Naive thymus-derived CD4-positive, alpha-beta T cell (primary cell): ENCODE results near the gene IL19. TPM values are rescaled to one million over a fixed set of nuclear protein-coding genes. Genes with fewer than 3 reads are reported as not detected.
A peak's percentile ranks its signal among the peaks of the same experiment; 100 is the strongest.

ENCODE experiments used
- ATAC-seq: fragments of 150-1000 bp; cut with Tn5 transposase; 2 replicates; pipeline ENCODE4 v1.10.0; 2021; ENCODE audit warnings: mild to moderate bottlenecking, moderate library complexity
- CTCF ChIA-PET: fragments of 350-600 bp; sonication (Branson Sonifier 250); formaldehyde crosslinking; loops from one replicate; lab custom pipeline; 2021; ENCODE audit warnings: antibody characterized with exemption; lab: Charles Lee
- POLR2A ChIA-PET: fragments of 350-600 bp; sonication (Branson Sonifier 250); formaldehyde crosslinking; loops from one replicate; lab custom pipeline; 2021; ENCODE audit warnings: antibody characterized with exemption, inconsistent platforms; lab: Charles Lee
- DNase-seq, 9 donors: peaks; one replicate each; pipeline versions ENCODE4 v3.0.0 to v3.0.0-alpha.2; 2020 to 2022; ENCODE audit warnings: mixed read lengths in 1 of 9
- H3K27ac ChIP-seq: one replicate; pipeline ENCODE4 v1.7.0; 2013; ENCODE audit warnings: mild to moderate bottlenecking, low read depth, low read length, moderate library complexity
- H3K27me3 ChIP-seq, 2 donors: one replicate each; pipeline ENCODE4 v1.7.0; 2013; ENCODE audit warnings: low read length in 2 of 2, mild to moderate bottlenecking in 2 of 2, moderate library complexity in 2 of 2; ENCODE audit not compliant: control insufficient read depth in 2 of 2, insufficient read depth in 2 of 2
- H3K36me3 ChIP-seq, 3 experiments: 1 replicate in 2 of 3; 2 replicates in 1 of 3; pipeline ENCODE4 v1.7.0; 2013; ENCODE audit warnings: low read length in 3 of 3, mild to moderate bottlenecking in 3 of 3, moderate library complexity in 1 of 3; ENCODE audit not compliant: insufficient read depth in 3 of 3, control insufficient read depth in 2 of 3
- H3K4me1 ChIP-seq, 2 donors: one replicate each; pipeline ENCODE4 v1.7.0; 2013; ENCODE audit warnings: low read length in 2 of 2, mild to moderate bottlenecking in 2 of 2, moderate library complexity in 1 of 2; ENCODE audit not compliant: control insufficient read depth in 2 of 2, insufficient read depth in 2 of 2
- H3K4me3 ChIP-seq: 2 replicates; pipeline ENCODE4 v1.7.0; 2013; ENCODE audit warnings: mild to moderate bottlenecking, low read length
- H3K9me3 ChIP-seq, 3 experiments: 1 replicate in 2 of 3; 2 replicates in 1 of 3; pipeline ENCODE4 v1.7.0; 2013; ENCODE audit warnings: low read length in 3 of 3; ENCODE audit not compliant: control insufficient read depth in 2 of 3
- H3K27ac Mint-ChIP-seq, 9 donors: one replicate each; pipeline ENCODE4 v1.8.0; 2020 to 2022; ENCODE audit warnings: mixed read lengths in 9 of 9, mild to moderate bottlenecking in 8 of 9, moderate library complexity in 5 of 9, inconsistent platforms in 2 of 9
- H3K27me3 Mint-ChIP-seq, 5 donors: one replicate each; pipeline ENCODE4 v1.8.0; 2021 to 2022; ENCODE audit warnings: mixed read lengths in 5 of 5, mild to moderate bottlenecking in 1 of 5
- H3K36me3 Mint-ChIP-seq, 5 donors: one replicate each; pipeline ENCODE4 v1.8.0; 2020 to 2022; ENCODE audit warnings: mixed read lengths in 5 of 5, mild to moderate bottlenecking in 3 of 5, inconsistent platforms in 1 of 5
- H3K4me1 Mint-ChIP-seq, 7 donors: one replicate each; pipeline ENCODE4 v1.8.0; 2020 to 2022; ENCODE audit warnings: mixed read lengths in 7 of 7, mild to moderate bottlenecking in 3 of 7, inconsistent platforms in 1 of 7
- H3K4me3 Mint-ChIP-seq, 10 donors: one replicate each; pipeline ENCODE4 v1.8.0; 2020 to 2022; ENCODE audit warnings: mild to moderate bottlenecking in 10 of 10, mixed read lengths in 10 of 10, moderate library complexity in 6 of 10, inconsistent platforms in 2 of 10
- H3K9me3 Mint-ChIP-seq, 11 donors: one replicate each; pipeline ENCODE4 v1.8.0; 2020 to 2022; ENCODE audit warnings: mixed read lengths in 11 of 11, mild to moderate bottlenecking in 4 of 11, inconsistent platforms in 1 of 11, moderate library complexity in 1 of 11
- intact Hi-C, 2 donors: fragments of 100-400 bp; cut with micrococcal nuclease; formaldehyde crosslinking; loops; one replicate each; pipeline ENCODE4 v1.15.1; 2023
- polyA plus RNA-seq, 2 donors: library from polyadenylated mRNA; unstranded; fragments of 300-500 nt; fragmentation: Illumina TruSeq; gene quantifications; one replicate each; pipeline ENCODE4 v1.2.3, GENCODE V29; 2021
- total RNA-seq, 6 experiments: library from RNA in 5 of 6; stranded (reverse) in 5 of 6; gene quantifications; 1 replicate in 5 of 6; 2 replicates in 1 of 6; pipeline ENCODE4 v1.2.3 and lab custom pipeline; 2021 to 2026

IL19 gene
- total and polyA plus RNA-seq, 7 experiments from 2014 or later: not detected

DNA sequence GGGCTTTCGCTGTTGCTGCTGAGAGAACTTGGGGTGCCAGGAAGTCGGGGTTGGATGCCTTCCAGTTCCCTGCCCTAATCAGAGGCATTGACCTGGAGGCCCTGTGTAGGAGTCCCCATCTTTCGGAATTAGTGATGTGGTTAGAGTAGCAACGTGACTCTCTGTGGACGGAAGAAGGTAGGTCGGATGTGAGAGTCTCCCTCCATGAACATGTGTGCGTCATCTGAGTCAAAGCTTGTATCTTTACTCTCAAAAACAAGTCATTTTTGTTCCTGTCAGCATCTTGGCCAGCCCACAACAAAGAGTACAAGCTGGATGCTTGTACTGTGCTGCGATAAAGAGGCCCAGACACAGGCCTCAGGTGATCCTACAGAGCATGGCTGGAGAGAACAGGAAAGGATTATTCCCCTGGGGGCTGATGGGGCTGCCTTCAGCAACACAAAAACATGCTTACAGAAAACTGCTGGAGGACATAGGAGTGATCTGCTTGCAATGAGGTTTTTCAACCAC is 32.7 kb downstream of the IL19 start:
- intact Hi-C loops: loop anchor here (1.0 to 10.0 kb wide), 14 partner anchors 12 to 522 kb away; partner anchors contain the start of genes CD55 (in 2 of the 2), EIF2D (in 1 of the 2), FCMR (in 1 of the 2) and MAPKAPK2 (in 1 of the 2)
- peak; percentile 97 for ATAC-seq
- H3K4me3 ChIP-seq: no peak overlapping the region

DNA sequence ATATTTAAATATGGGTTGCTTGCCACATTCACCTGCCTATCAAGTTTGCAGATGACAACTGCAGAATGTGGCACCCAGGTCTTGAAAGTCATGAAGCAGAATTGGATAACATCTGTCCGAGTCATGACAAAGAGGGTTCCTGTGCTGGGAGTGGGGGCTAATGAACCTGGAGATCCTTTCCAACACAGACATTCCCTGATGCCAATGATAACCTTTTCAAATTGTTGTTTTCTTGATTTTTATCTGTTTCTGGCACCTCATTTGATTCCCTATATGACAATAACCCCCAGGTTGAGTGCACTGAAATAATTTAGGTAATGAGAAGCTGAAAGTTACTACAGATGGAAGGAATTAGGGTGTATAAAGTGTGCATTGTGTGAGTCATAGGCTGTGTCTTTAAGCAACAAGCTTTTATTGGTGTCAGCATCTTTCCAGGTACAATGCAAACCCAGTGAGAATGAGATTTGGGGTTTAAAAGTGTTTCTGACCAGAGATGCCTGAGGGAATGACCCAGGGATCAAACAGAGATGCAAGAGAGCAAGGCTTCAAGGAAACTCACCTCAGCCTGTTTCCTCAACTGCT is 33.7 kb downstream of the IL19 start:
- no peaks in the 10 kb centered on the region for H3K9me3 ChIP-seq
- Mint-ChIP-seq H3K27ac (peak overlapping the region; percentile 83 to 99 (median 95)), H3K4me1 (peaks cover 34 to 82% (median 77%) of the 10 kb centered on the region in 7 donors), H3K36me3 (peaks cover 0 to 2% (median 0%) of the 10 kb centered on the region in 5 donors), H3K4me3 (peak overlapping the region in 8 of 10 donors; percentile 32 to 67 (median 48)), H3K27me3 (peaks cover 0 to 34% (median 0%) of the 10 kb centered on the region in 5 donors), H3K9me3 (peaks cover 0 to 4% (median 0%) of the 10 kb centered on the region in 11 donors)
- no peak overlapping the region for H3K4me3 ChIP-seq
- CTCF ChIA-PET: interaction anchor here (0.6 to 11.8 kb wide), 13 partner anchors 19 to 177 kb away, joined by 3 to 329 read pairs (median 5); no protein-coding TSS in a partner anchor
- no peaks in the 10 kb centered on the region for H3K36me3 ChIP-seq
- intact Hi-C loops: loop anchor here in 1 of 2 donors (5.0 to 10.0 kb wide), 3 partner anchors 118 to 521 kb away; partner anchors contain the start of genes CD55, FCMR, PFKFB2 and YOD1
- peaks cover 41 to 50% of the 10 kb centered on the region in 2 donors for H3K4me1 ChIP-seq
- H3K27me3 ChIP-seq: no peaks in the 10 kb centered on the region
- POLR2A ChIA-PET: interaction anchor here (0.6 to 12.8 kb wide), 24 partner anchors 9 to 121 kb away, joined by 3 to 148 read pairs (median 9); partner anchors contain the start of genes FCMR, IL10 and IL19
- H3K27ac ChIP-seq: peak overlapping the region; percentile 81
- ATAC-seq: no peak
- no peak for DNase-seq

More for the DNA sequence above, 32.7 kb downstream of the IL19 start:
- Histone ChIP-seq H3K27ac (peak overlapping the region; percentile 81), H3K36me3 (no peaks in the 10 kb centered on the region), H3K4me1 (peaks cover 34 to 41% of the 10 kb centered on the region in 2 donors), H3K27me3 (no peaks in the 10 kb centered on the region), H3K9me3 (no peaks in the 10 kb centered on the region)
- Mint-ChIP-seq H3K4me1 (peaks cover 29 to 78% (median 77%) of the 10 kb centered on the region in 7 donors), H3K27me3 (peaks cover 0 to 44% (median 0%) of the 10 kb centered on the region in 5 donors), H3K9me3 (peaks cover 0 to 4% (median 0%) of the 10 kb centered on the region in 11 donors), H3K36me3 (peaks cover 0 to 2% (median 0%) of the 10 kb centered on the region in 5 donors), H3K27ac (peak overlapping the region; percentile 83 to 99 (median 95)), H3K4me3 (peak overlapping the region in 9 of 10 donors; percentile 32 to 71 (median 57))
- ChIA-PET POLR2A (interaction anchor here (0.5 to 12.8 kb wide), 28 partner anchors 8 to 196 kb away, joined by 3 to 148 read pairs (median 6); partner anchors contain the start of genes FCMR, IL10 and IL19), CTCF (interaction anchor here (0.7 to 11.8 kb wide), 12 partner anchors 19 to 178 kb away, joined by 3 to 329 read pairs (median 5); no protein-coding TSS in a partner anchor)
- peak; percentile 42 to 96 (median 93) for DNase-seq

GRCh38 chr1:206805357-206805756 is 34.8 kb downstream of the IL19 start:
- POLR2A ChIA-PET: interaction anchor here (0.6 to 12.8 kb wide), 17 partner anchors 10 to 1060 kb away, joined by 3 to 148 read pairs (median 10); partner anchors contain the start of genes FCMR and IL10

DNA sequence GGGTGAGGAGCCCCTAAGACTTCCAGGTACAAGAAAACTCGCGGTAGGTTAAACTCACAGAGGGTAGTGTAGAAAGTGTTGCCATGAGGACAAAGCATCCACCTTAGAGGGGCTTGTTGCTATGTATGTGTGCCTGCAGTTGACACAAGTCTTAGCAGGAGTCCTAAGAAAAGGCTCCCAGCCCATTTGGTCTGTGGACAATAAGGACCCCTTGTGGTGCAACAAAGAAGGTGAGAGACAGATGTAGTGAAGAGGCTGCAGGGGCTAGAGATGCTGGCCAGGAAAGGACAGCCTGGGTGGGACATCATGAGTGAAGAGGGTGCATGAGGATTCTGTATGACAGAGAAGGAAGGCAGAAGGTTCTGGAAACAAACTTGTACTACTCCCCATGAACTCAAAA is 38.0 kb downstream of the IL19 start:
- H3K27me3 Mint-ChIP-seq: peaks cover 0 to 12% (median 0%) of the 10 kb centered on the region in 5 donors
- peaks cover 0 to 24% (median 4%) of the 10 kb centered on the region in 5 donors for H3K36me3 Mint-ChIP-seq
- ChIA-PET CTCF (interaction anchor here (0.6 to 11.8 kb wide), 28 partner anchors 8 to 280 kb away, joined by 3 to 329 read pairs (median 6); partner anchors contain the start of genes C4BPB, FCMR, IL10 and IL20), POLR2A (interaction anchor here (0.6 to 12.8 kb wide), 10 partner anchors 46 to 175 kb away, joined by 3 to 148 read pairs (median 6); no protein-coding TSS in a partner anchor)
- no peak overlapping the region for H3K4me3 ChIP-seq
- H3K27ac ChIP-seq: no peak overlapping the region
- peak overlapping the region in 8 of 9 donors; percentile 17 to 76 (median 51) for H3K27ac Mint-ChIP-seq
- peaks cover 0 to 15% (median 2%) of the 10 kb centered on the region in 11 donors for H3K9me3 Mint-ChIP-seq
- peaks cover 30 to 42% of the 10 kb centered on the region in 2 donors for H3K4me1 ChIP-seq
- H3K4me1 Mint-ChIP-seq: peaks cover 24 to 61% (median 52%) of the 10 kb centered on the region in 7 donors
- no peaks in the 10 kb centered on the region for H3K36me3 ChIP-seq
- ATAC-seq: peak; percentile 90
- intact Hi-C loops: loop anchor here (1.0 to 10.0 kb wide), 14 partner anchors 20 to 516 kb away; partner anchors contain the start of genes CD55 (in 1 of the 2), EIF2D (in 1 of the 2) and IL20 (in 1 of the 2)
- no peaks in the 10 kb centered on the region for H3K9me3 ChIP-seq
- H3K27me3 ChIP-seq: no peaks in the 10 kb centered on the region
- H3K4me3 Mint-ChIP-seq: peak overlapping the region in 1 of 10 donors; percentile 8
- peak in 7 of 9 donors; percentile 47 to 71 (median 58) for DNase-seq

More at GRCh38 chr1:206805357-206805756, 34.8 kb downstream of the IL19 start:
- Histone ChIP-seq H3K27me3 (no peaks in the 10 kb centered on the region), H3K4me1 (peaks cover 44 to 57% of the 10 kb centered on the region in 2 donors), H3K4me3 (no peak overlapping the region), H3K9me3 (no peaks in the 10 kb centered on the region), H3K27ac (no peak overlapping the region), H3K36me3 (no peaks in the 10 kb centered on the region)
- Mint-ChIP-seq H3K27me3 (peaks cover 0 to 26% (median 0%) of the 10 kb centered on the region in 5 donors), H3K36me3 (peaks cover 0 to 2% (median 0%) of the 10 kb centered on the region in 5 donors), H3K9me3 (peaks cover 0 to 4% (median 0%) of the 10 kb centered on the region in 11 donors), H3K27ac (peak overlapping the region in 6 of 9 donors; percentile 83 to 99 (median 95)), H3K4me1 (peaks cover 35 to 86% (median 77%) of the 10 kb centered on the region in 7 donors), H3K4me3 (peak overlapping the region in 1 of 10 donors; percentile 7)
- intact Hi-C loops: loop anchor here in 1 of 2 donors (10.0 kb wide), 1 partner anchor 519 kb away; the partner anchor contains the start of gene CD55
- DNase-seq (no peak), ATAC-seq (no peak)
- CTCF ChIA-PET: interaction anchor here (0.8 to 11.8 kb wide), 8 partner anchors 39 to 175 kb away, joined by 3 to 329 read pairs (median 4); partner anchors contain the start of gene DYRK3

DNA sequence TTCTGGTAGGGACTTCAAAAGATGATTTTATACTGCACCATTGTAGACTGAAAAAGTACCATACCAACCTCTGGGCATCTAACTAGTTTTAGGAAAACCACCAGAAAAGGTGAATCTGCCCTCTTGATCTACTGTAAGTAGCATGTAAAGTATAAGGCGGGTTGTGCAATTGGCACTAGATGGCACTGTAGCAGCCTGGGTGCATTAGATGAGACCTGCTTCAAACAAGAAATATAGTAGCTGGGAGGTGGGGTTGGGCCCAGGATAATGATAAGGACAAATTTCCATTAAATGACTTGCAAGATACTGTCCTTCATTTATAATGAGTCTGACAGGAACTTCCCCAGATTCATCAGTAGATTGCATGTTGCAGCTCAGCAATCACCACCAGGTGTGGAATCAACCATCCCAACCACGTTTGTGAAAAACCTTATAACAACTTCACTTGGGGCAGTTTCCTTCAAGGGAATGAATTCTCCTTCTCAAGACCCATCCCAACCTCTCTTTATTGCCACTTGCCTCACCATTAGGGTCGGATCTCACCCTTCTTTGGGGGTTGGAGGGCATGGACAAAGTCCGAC is 39.0 kb downstream of the IL19 start:
- H3K27ac ChIP-seq: no peak overlapping the region
- no peak overlapping the region for H3K4me3 ChIP-seq
- Mint-ChIP-seq H3K27me3 (peaks cover 0 to 10% (median 0%) of the 10 kb centered on the region in 5 donors), H3K4me3 (no peak overlapping the region), H3K27ac (peak overlapping the region in 8 of 9 donors; percentile 16 to 77 (median 58)), H3K9me3 (peaks cover 0 to 20% (median 2%) of the 10 kb centered on the region in 11 donors), H3K4me1 (peaks cover 21 to 59% (median 47%) of the 10 kb centered on the region in 7 donors), H3K36me3 (peaks cover 0 to 31% (median 4%) of the 10 kb centered on the region in 5 donors)
- H3K4me1 ChIP-seq: peaks cover 20 to 32% of the 10 kb centered on the region in 2 donors
- POLR2A ChIA-PET: interaction anchor here (0.7 to 12.8 kb wide), 15 partner anchors 12 to 216 kb away, joined by 3 to 148 read pairs (median 4); partner anchors contain the start of gene FCMR
- H3K27me3 ChIP-seq: no peaks in the 10 kb centered on the region
- H3K36me3 ChIP-seq: no peaks in the 10 kb centered on the region
- DNase-seq (peak in 7 of 9 donors; percentile 33 to 64 (median 52)), ATAC-seq (peak; percentile 76)
- intact Hi-C loops: loop anchor here (1.0 to 10.0 kb wide), 8 partner anchors 19 to 515 kb away; partner anchors contain the start of genes CD55 (in 1 of the 2) and IL20 (in 1 of the 2)
- CTCF ChIA-PET: interaction anchor here (0.5 to 11.8 kb wide), 41 partner anchors 7 to 279 kb away, joined by 3 to 329 read pairs (median 5); partner anchors contain the start of genes C4BPB, FCMR, IL10 and IL20
- no peaks in the 10 kb centered on the region for H3K9me3 ChIP-seq
